GM21737 (cell line): ENCODE results near the gene DCST2.

Experiments
- ATAC-seq: cut with Tn5 transposase; IDR thresholded peaks from one replicate; pipeline ENCODE4 v1.9.1; 2021; ENCODE audit warnings: mild to moderate bottlenecking, moderate library complexity; ENCODE audit not compliant: unreplicated experiment

The DCST2 gene

GRCh38 chr1:155012026-155012546 lies 21.5 kb downstream of the DCST2 start:
- ATAC-seq = no peak

GRCh38 chr1:155011437-155012025 lies 22.1 kb downstream of the DCST2 start:
- ATAC-seq = no peak

- ATAC-seq = no peak
These were observed 22.6 kb downstream of the DCST2 start for GRCh38 chr1:155011004-155011416.

GRCh38 chr1:155010211-155010918 lies 23.2 kb downstream of the DCST2 start:
- no peak for ATAC-seq

DNA sequence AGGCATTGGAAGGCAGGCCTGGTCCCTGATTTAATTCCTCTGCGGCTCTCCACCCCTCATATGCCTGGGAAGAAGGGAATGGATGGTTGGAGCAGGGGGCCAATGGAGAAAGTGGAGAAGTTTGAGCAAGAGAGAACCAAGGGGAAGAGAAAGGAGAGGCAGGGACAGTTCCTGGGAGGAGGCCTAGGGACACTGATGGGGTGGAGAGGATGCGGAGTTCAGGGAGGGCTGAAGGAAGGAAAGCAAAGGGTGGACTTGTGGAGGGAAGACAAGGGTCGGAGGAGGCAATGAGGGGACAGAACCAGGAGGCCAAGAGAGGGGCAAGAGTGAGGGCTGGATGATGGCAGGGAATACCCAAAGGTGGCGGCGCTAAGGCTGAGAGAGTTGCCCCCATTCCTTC lies 23.8 kb downstream of the DCST2 start:
- no peak for ATAC-seq

DNA sequence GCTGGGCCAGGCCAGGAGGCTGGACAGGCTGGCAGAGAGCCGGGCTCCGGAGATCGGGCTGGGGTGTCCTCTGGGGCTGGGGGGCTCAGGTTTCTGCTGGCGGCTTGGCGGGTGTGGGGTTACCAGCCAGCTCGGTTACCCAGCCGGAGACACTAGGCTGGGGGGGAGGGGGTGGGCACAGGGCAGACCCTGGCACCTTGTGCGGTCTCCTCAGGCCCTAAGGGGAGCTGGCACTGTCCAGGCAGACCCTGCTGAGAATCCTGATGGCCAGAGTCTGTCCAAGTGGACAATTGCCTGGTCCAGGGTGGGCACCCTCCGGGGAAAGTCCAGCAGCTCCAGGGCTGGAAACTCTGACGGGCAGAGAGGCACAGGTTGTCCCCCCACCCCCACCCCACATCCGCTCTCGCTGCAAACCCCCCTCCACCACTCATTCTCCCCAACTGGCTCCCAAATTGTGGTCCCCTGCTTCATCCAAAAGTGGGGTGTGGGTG lies 24.3 kb downstream of the DCST2 start:
- no peak for ATAC-seq

GRCh38 chr1:155008015-155008941 lies 25.3 kb downstream of the DCST2 start:
- ATAC-seq = no peak

DNA sequence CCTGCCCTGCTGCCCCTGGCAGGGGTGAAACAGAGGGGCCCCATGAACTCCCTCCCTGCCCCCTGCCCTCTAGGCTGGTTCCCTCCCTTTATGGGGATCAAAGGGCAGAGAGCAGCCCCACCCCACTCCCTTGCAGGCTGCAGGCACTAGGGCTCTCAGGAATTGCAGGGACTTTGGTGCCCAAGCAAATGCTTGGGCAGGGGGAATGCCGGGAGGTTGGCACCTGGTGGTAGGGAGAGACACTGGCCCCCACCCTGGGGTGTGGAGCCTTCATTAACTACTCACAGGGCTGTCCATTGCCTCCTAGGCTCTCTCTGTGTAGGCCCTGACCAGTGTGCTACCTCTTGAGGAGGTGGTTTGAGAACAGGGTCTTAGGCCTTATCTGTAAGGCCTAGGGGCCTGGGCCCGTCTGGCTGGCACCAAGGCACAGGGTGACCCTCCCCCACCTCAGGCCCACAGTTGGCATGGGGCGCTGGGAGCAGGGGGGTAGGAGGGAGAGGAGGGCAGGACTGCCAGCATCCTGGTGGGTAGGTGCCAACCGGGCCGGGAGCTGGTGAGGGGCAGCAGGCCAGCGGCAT lies 26.2 kb downstream of the DCST2 start:
- no peak for ATAC-seq

- ATAC-seq = no peak
These were observed 26.9 kb downstream of the DCST2 start for GRCh38 chr1:155006601-155007101.

GRCh38 chr1:155005076-155006011 lies 28.2 kb downstream of the DCST2 start:
- no peak for ATAC-seq

- no peak for ATAC-seq
These were observed 29.1 kb downstream of the DCST2 start for GRCh38 chr1:155004352-155005075.

- no peak for ATAC-seq
These were observed 29.7 kb downstream of the DCST2 start for GRCh38 chr1:155003766-155004351.

- ATAC-seq = no peak
These were observed 30.3 kb downstream of the DCST2 start for GRCh38 chr1:155003227-155003765.

- ATAC-seq = no peak
These were observed 30.9 kb downstream of the DCST2 start, which contains the start of gene ZBTB7B for GRCh38 chr1:155002464-155003226. Gene ZBTB7B, plus strand, starts transcription at chr1:155002802. Its CDS starts 11,859 bp downstream, at chr1:155014661.

DNA sequence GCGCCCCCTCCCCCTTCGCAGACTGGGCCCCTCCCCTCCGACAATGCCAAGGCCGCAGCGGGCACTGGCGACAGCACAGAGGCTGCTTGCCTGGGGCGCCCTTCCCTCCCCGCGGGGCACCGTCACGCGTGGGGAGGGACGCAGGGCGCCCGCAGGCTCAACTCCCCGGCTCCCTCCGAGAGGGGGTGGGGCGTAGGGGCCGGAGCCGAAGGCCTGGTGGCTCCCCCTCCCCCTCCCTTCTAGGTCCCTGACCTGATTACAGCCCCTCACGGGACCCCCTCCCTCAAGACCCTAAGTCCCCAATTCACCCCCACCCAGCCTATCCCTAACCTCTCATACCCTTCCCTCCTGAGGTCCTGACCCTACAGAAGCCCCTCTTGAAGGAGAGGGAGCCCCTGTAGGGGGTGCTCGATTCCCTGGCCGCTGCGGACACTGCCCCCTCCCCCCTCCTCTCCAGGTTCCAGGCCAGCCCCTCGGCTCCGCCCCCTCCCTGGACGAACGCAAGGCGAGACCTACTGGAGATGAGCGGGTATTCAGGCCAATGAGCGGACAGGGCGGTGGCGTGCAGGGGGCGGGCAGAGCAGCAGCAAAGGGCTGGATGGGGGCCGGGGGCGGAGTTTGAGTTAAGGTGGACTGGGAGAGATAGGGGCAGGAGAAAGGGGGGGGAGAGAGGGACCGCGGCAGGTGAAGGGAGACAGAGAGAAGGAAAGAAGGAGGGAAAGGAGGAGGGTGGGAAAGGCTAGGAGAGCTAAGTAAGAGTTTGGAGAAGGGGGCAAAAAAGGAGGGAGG lies 31.7 kb downstream of the DCST2 start:
- ATAC-seq = peak; percentile 49

DNA sequence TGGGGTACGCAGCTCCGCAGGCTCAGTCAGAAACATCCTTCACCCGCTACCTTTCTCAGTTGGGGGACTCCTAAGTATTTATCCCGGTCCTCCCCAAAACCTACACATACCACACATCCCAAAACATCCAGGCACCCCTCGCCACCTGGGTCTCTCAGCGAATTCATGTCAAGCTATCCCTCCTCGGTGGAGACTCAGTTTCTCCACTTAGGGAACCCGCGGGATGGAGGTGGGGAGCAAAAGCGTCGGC lies 32.2 kb downstream of the DCST2 start:
- ATAC-seq = no peak
